IMR-90 (cell line): ENCODE data around the gene GNAT2. TPM values are rescaled to one million over a fixed set of nuclear protein-coding genes. Genes with fewer than 3 reads are reported as not detected.

Experiments used
- ATAC-seq: fragments of 200-7000 bp; cut with Tn5 transposase; 2 replicates; pipeline ENCODE4 v1.9.1; 2020; ENCODE audit warnings: low read depth, mild to moderate bottlenecking, moderate library complexity
- BruUV-seq: library from RNA; stranded (reverse); fragments of 400-500 nt; replicated peaks from 2 replicates; lab custom pipeline; 2021; lab: Mats Ljungman, UMichigan
- CTCF ChIA-PET: fragments of 300-600 bp; formaldehyde crosslinking; extraction: SDS; loops from one replicate; lab custom pipeline; 2021; ENCODE audit warnings: antibody characterized with exemption; lab: Yijun Ruan, JAX
- POLR2A ChIA-PET: fragments of 300-600 bp; sonication (Branson Sonifier 250); formaldehyde crosslinking; loops from one replicate; lab custom pipeline; 2022; ENCODE audit warnings: antibody characterized with exemption; ENCODE audit not compliant: unreplicated experiment; lab: Charles Lee
- DNase-seq: peaks from one replicate; pipeline ENCODE4 v3.0.0; 2013
- H2AFZ ChIP-seq: replicated peaks from 2 replicates; pipeline ENCODE3; 2013; ENCODE audit warnings: low read length, mild to moderate bottlenecking; ENCODE audit not compliant: poor library complexity
- H2AK5ac ChIP-seq: 2 replicates; pipeline ENCODE4 v1.6.1; 2013; ENCODE audit warnings: low read depth, low read length, inconsistent platforms
- H2AK9ac ChIP-seq: replicated peaks from 2 replicates; pipeline ENCODE3; 2013; ENCODE audit warnings: mild to moderate bottlenecking, low read depth, low read length, moderate library complexity; ENCODE audit not compliant: poor library complexity
- H2BK120ac ChIP-seq: 2 replicates; pipeline ENCODE4 v1.6.1; 2013; ENCODE audit warnings: low read depth, low read length, inconsistent platforms
- H2BK15ac ChIP-seq: 3 replicates; pipeline ENCODE4 v1.6.1; 2013; ENCODE audit warnings: low read depth, low read length, inconsistent platforms
- H2BK20ac ChIP-seq: 2 replicates; pipeline ENCODE4 v1.6.1; 2013; ENCODE audit warnings: low read depth, mild to moderate bottlenecking, inconsistent platforms, low read length, moderate library complexity
- H2BK5ac ChIP-seq: 2 replicates; pipeline ENCODE4 v1.6.1; 2013; ENCODE audit warnings: mild to moderate bottlenecking, low read depth, low read length, inconsistent platforms; ENCODE audit not compliant: poor library complexity, severe bottlenecking
- H3K14ac ChIP-seq: replicated peaks from 2 replicates; pipeline ENCODE4 v1.6.1; 2013; ENCODE audit warnings: low read depth, low read length, inconsistent platforms
- H3K18ac ChIP-seq: 2 replicates; pipeline ENCODE4 v1.6.1; 2013; ENCODE audit warnings: low read depth, low read length, control low read depth
- H3K23ac ChIP-seq: 2 replicates; pipeline ENCODE4 v1.6.1; 2013; ENCODE audit warnings: low read depth, low read length, inconsistent platforms
- H3K27ac ChIP-seq: 2 replicates; pipeline ENCODE4 v1.5.1; 2013; ENCODE audit warnings: mild to moderate bottlenecking, control low read depth, low read length; ENCODE audit not compliant: insufficient read depth
- H3K27me3 ChIP-seq: 2 replicates; pipeline ENCODE4 v1.6.1; 2013; ENCODE audit warnings: low read length; ENCODE audit not compliant: control insufficient read depth, insufficient read depth
- H3K36me3 ChIP-seq: 2 replicates; pipeline ENCODE4 v1.6.1; 2013; ENCODE audit warnings: low read length, mixed read lengths; ENCODE audit not compliant: control insufficient read depth, insufficient read depth
- H3K4ac ChIP-seq: 2 replicates; pipeline ENCODE4 v1.6.1; 2013; ENCODE audit warnings: low read depth, low read length, inconsistent platforms
- H3K4me1 ChIP-seq: 2 replicates; pipeline ENCODE4 v1.6.1; 2013; ENCODE audit warnings: low read length, mixed read lengths; ENCODE audit not compliant: control insufficient read depth, insufficient read depth
- H3K4me2 ChIP-seq: 2 replicates; pipeline ENCODE4 v1.6.1; 2013; ENCODE audit warnings: low read depth, mild to moderate bottlenecking, control low read depth, low read length, moderate library complexity
- H3K4me3 ChIP-seq: 2 replicates; pipeline ENCODE4 v1.5.1; 2013; ENCODE audit warnings: low read depth, mild to moderate bottlenecking, control low read depth, low read length, moderate library complexity; ENCODE audit not compliant: insufficient read depth
- H3K56ac ChIP-seq: 2 replicates; pipeline ENCODE4 v1.6.1; 2013; ENCODE audit warnings: low read length, inconsistent platforms; ENCODE audit not compliant: insufficient read depth; ENCODE audit errors: extremely low read depth
- H3K79me1 ChIP-seq, 2 experiments: 2 replicates each; pipeline ENCODE4 v1.6.1; 2013; ENCODE audit warnings: low read length in 2 of 2, inconsistent platforms in 1 of 2, low read depth in 1 of 2
- H3K9ac ChIP-seq: 2 replicates; pipeline ENCODE4 v1.6.1; 2013; ENCODE audit warnings: low read depth, low read length, control low read depth
- H3K9me1 ChIP-seq: 2 replicates; pipeline ENCODE4 v1.6.1; 2013; ENCODE audit warnings: low read length, inconsistent platforms; ENCODE audit not compliant: insufficient read depth
- H3K9me3 ChIP-seq: 2 replicates; pipeline ENCODE4 v1.6.1; 2013; ENCODE audit warnings: low read length; ENCODE audit not compliant: control insufficient read depth, insufficient read depth
- H4K20me1 ChIP-seq: 2 replicates; pipeline ENCODE4 v1.6.1; 2013; ENCODE audit warnings: low read length, inconsistent platforms; ENCODE audit not compliant: insufficient read depth
- H4K5ac ChIP-seq: 2 replicates; pipeline ENCODE4 v1.6.1; 2013; ENCODE audit warnings: mild to moderate bottlenecking, low read depth, low read length, control low read depth
- H4K8ac ChIP-seq, 2 experiments: 2 replicates each; pipeline ENCODE4 v1.6.1; 2013; ENCODE audit warnings: low read depth in 2 of 2, low read length in 2 of 2, control low read depth in 1 of 2, inconsistent platforms in 1 of 2
- H4K91ac ChIP-seq: 2 replicates; pipeline ENCODE4 v1.6.1; 2013; ENCODE audit warnings: low read depth, low read length, inconsistent platforms; ENCODE audit not compliant: insufficient read depth
- CHD1 ChIP-seq: IDR thresholded peaks from 2 replicates; pipeline ENCODE4 v1.6.1; 2012; ENCODE audit warnings: low read depth, low read length, improper control_type of control experiment
- CTCF ChIP-seq: conservative IDR thresholded peaks from 2 replicates; pipeline ENCODE4 v1.5.1; 2012; ENCODE audit warnings: mild to moderate bottlenecking, low read depth, low read length, improper control_type of control experiment
- FOS ChIP-seq: fragments of 150-350 bp; IDR thresholded peaks from 2 replicates; pipeline ENCODE4 v1.6.1; 2016; ENCODE audit warnings: low read depth, low read length
- MAZ ChIP-seq: IDR thresholded peaks from 2 replicates; pipeline ENCODE4 v1.6.1; 2012; ENCODE audit warnings: low read depth, mild to moderate bottlenecking, low read length, improper control_type of control experiment, moderate library complexity, borderline replicate concordance
- NFE2L2 ChIP-seq: fragments of 150-350 bp; IDR thresholded peaks from 2 replicates; pipeline ENCODE4 v1.6.1; 2016; ENCODE audit warnings: low read depth, mild to moderate bottlenecking, low read length
- POLR2A ChIP-seq: IDR thresholded peaks from 2 replicates; pipeline ENCODE4 v1.6.1; 2012; ENCODE audit warnings: mild to moderate bottlenecking, low read depth, low read length
- RAD21 ChIP-seq: IDR thresholded peaks from 2 replicates; pipeline ENCODE4 v1.6.1; 2012; ENCODE audit warnings: low read length, improper control_type of control experiment
- SMC3 ChIP-seq: fragments of 150-350 bp; IDR thresholded peaks from 2 replicates; pipeline ENCODE4 v1.6.1; 2016; ENCODE audit warnings: low read depth, mild to moderate bottlenecking, antibody characterized with exemption, low read length, moderate library complexity
- WGBS, 2 experiments: methylation state at CpG; one replicate each; pipeline versions ENCODE4 v1.1.5 to v1.1.7; 2013; ENCODE audit warnings: missing lambda C conversion rate in 2 of 2; ENCODE audit not compliant: insufficient read length in 1 of 2; ENCODE audit errors: extremely low coverage in 2 of 2; 5-methylcytosine and 5-hydroxymethylcytosine counted together
- dilution Hi-C: fragments of 300-500 bp; cut with HindIII; formaldehyde crosslinking; loops from one replicate; pipeline ENCODE4 v1.14.3; 2018; ENCODE audit warnings: low sequenced_read_pairs; ENCODE audit not compliant: unreplicated experiment
- in situ Hi-C: fragments of 300-500 bp; cut with MboI; formaldehyde crosslinking; loops from 3 replicates; pipeline ENCODE4 v1.14.3; 2019; ENCODE audit warnings: low sequenced_read_pairs, inconsistent platforms, mixed read lengths
- intact Hi-C: fragments of 100-400 bp; cut with micrococcal nuclease; formaldehyde crosslinking; loops from 2 replicates; pipeline ENCODE4 v1.10.0; 2022
- polyA plus RNA-seq, 3 experiments: library from polyadenylated mRNA; depleted of rRNA; stranded (reverse); fragments of >200 nt; gene quantifications; 2 replicates each; pipeline ENCODE4 v1.2.3, GENCODE V29; 2012; ENCODE audit warnings: low replicate concordance in 1 of 3
- total RNA-seq: library from RNA; depleted of rRNA; stranded (reverse); fragments of >200 nt; gene quantifications from 2 replicates; pipeline ENCODE4 v1.2.3, GENCODE V29; 2012

GNAT2 gene
- total and polyA plus RNA-seq, 2 of the 4 experiments (the other 2 are of a cell fraction): 0.17 to 0.36 TPM

GRCh38 chr1:109567877-109568672, 51.3 kb downstream of the GNAT2 start:
- Histone ChIP-seq H3K23ac (no peak overlapping the region), H4K5ac (no peak overlapping the region), H3K4ac (no peak overlapping the region), H2AK5ac (no peak overlapping the region), H2BK20ac (no peak overlapping the region), H4K8ac (no peak overlapping the region), H2BK5ac (no peak overlapping the region), H3K36me3 (no peaks in the 10 kb centered on the region), H3K79me1 (peaks cover 17 to 74% of the 10 kb centered on the region in 2 experiments), H3K9me3 (no peaks in the 10 kb centered on the region), H2BK120ac (no peak overlapping the region), H3K4me1 (peaks cover 7% of the 10 kb centered on the region), H4K91ac (no peak overlapping the region), H2AFZ (no peak overlapping the region), H3K18ac (no peak overlapping the region), H3K9me1 (peaks cover 16% of the 10 kb centered on the region), H3K27me3 (no peaks in the 10 kb centered on the region), H2AK9ac (no peak overlapping the region), H3K4me2 (no peak overlapping the region), H2BK15ac (no peak overlapping the region), H4K20me1 (peaks cover 86% of the 10 kb centered on the region), H3K27ac (no peak overlapping the region), H3K9ac (no peak overlapping the region), H3K56ac (no peak overlapping the region), H3K14ac (no peak overlapping the region), H3K4me3 (no peak overlapping the region)
- DNase-seq (no peak), ATAC-seq (no peak)
- no CpG with 5 or more reads among the region's 4 CpGs for WGBS, 2 experiments
- TF ChIP-seq RAD21: no peak
- no peak for TF ChIP-seq CTCF
- no peak for TF ChIP-seq POLR2A
- TF ChIP-seq SMC3: no peak
- TF ChIP-seq CHD1: no peak
- no peak for TF ChIP-seq MAZ
- no peak for TF ChIP-seq NFE2L2
- TF ChIP-seq FOS: no peak
- ChIA-PET CTCF (interaction anchor here (0.6 to 0.9 kb wide), 3 partner anchors 8 to 205 kb away, joined by 3 read pairs; no protein-coding TSS in a partner anchor), POLR2A (no interaction called here)
- in situ Hi-C loops (no loop called here), dilution Hi-C loops (no loop called here), intact Hi-C loops (no loop called here)
- BruUV-seq: no TSS peak
